Right atrium auricular region (tissue), 2 donors: ENCODE measurements around the gene IQSEC2. TPM values are rescaled to one million over a fixed set of nuclear protein-coding genes. Genes with fewer than 3 reads are reported as not detected.

Experiments
- DNase-seq: peaks from one replicate; pipeline ENCODE4 v3.0.0-alpha.2; 2019; ENCODE audit warnings: low spot score
- H3K27ac ChIP-seq, 2 donors: fragments of 200-600 bp; sonication (generic); 1 replicate in 1 of 2; 2 replicates in 1 of 2; pipeline ENCODE4 v1.5.1; 2016 to 2019
- H3K27me3 ChIP-seq, 2 donors: fragments of 200-600 bp; sonication (generic); one replicate each; pipeline versions ENCODE4 v1.5.1 to v1.6.0; 2017 to 2019
- H3K36me3 ChIP-seq: fragments of 200-600 bp; sonication (generic); one replicate; pipeline ENCODE4 v1.5.1; 2016
- H3K4me1 ChIP-seq, 2 donors: fragments of 200-600 bp; sonication (generic); one replicate each; pipeline versions ENCODE4 v1.5.1 to v1.6.0; 2017 to 2019
- H3K4me3 ChIP-seq, 2 donors: fragments of 200-600 bp; sonication (generic); 1 replicate in 1 of 2; 2 replicates in 1 of 2; pipeline ENCODE4 v1.5.1; 2017 to 2019; ENCODE audit warnings: mild to moderate bottlenecking in 1 of 2, moderate library complexity in 1 of 2
- H3K9me3 ChIP-seq, 2 donors: fragments of 200-600 bp; sonication (generic); one replicate each; pipeline ENCODE4 v1.5.1; 2019
- total RNA-seq, 2 donors: library from RNA; depleted of rRNA; stranded (reverse); fragments of >200 nt; gene quantifications; one replicate each; pipeline ENCODE4 v1.1.0, GENCODE V29; 2016
- TF ChIP-seq, protein P1 (sequence below), 2 donors: fragments of 200-600 bp; sonication (generic); IDR thresholded peaks; one replicate each; pipeline ENCODE4 v1.5.1; 2019; ENCODE audit warnings: antibody characterized with exemption in 2 of 2

IQSEC2 gene
- total RNA-seq, 2 donors from 2014 or later: 10.7 to 13.4 TPM

DNA sequence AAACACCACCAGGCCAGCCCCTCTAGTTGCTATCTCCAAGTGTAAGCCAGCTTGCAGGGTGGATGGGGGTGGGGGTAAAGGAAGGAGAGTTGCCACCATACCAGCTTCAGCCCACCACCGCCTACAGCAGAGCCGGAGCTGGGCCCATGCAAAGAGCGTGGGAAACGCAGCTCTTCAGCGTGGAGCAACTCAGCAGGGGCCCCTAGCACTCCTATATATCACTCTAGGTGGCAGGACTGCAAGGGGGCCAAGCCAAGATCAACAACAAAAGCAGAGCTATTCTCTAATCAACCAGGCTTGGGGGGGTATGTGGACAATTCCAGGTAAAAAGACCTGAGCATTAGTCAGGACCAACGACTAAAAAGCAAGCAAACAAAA lies 35.5 kb upstream of the IQSEC2 start:
- H3K27me3 ChIP-seq: peaks cover 0 to 5% of the 10 kb centered on the region in 2 donors
- H3K27ac ChIP-seq: no peak overlapping the region
- no peak for DNase-seq
- peaks cover 0 to 22% of the 10 kb centered on the region in 2 donors for H3K4me1 ChIP-seq
- no peaks in the 10 kb centered on the region for H3K36me3 ChIP-seq
- no peak overlapping the region for H3K4me3 ChIP-seq
- TF ChIP-seq, protein P1, sequence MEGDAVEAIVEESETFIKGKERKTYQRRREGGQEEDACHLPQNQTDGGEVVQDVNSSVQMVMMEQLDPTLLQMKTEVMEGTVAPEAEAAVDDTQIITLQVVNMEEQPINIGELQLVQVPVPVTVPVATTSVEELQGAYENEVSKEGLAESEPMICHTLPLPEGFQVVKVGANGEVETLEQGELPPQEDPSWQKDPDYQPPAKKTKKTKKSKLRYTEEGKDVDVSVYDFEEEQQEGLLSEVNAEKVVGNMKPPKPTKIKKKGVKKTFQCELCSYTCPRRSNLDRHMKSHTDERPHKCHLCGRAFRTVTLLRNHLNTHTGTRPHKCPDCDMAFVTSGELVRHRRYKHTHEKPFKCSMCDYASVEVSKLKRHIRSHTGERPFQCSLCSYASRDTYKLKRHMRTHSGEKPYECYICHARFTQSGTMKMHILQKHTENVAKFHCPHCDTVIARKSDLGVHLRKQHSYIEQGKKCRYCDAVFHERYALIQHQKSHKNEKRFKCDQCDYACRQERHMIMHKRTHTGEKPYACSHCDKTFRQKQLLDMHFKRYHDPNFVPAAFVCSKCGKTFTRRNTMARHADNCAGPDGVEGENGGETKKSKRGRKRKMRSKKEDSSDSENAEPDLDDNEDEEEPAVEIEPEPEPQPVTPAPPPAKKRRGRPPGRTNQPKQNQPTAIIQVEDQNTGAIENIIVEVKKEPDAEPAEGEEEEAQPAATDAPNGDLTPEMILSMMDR (IDR thresholded peaks at IDR 0.05): no peak
- H3K9me3 ChIP-seq: no peaks in the 10 kb centered on the region

DNA sequence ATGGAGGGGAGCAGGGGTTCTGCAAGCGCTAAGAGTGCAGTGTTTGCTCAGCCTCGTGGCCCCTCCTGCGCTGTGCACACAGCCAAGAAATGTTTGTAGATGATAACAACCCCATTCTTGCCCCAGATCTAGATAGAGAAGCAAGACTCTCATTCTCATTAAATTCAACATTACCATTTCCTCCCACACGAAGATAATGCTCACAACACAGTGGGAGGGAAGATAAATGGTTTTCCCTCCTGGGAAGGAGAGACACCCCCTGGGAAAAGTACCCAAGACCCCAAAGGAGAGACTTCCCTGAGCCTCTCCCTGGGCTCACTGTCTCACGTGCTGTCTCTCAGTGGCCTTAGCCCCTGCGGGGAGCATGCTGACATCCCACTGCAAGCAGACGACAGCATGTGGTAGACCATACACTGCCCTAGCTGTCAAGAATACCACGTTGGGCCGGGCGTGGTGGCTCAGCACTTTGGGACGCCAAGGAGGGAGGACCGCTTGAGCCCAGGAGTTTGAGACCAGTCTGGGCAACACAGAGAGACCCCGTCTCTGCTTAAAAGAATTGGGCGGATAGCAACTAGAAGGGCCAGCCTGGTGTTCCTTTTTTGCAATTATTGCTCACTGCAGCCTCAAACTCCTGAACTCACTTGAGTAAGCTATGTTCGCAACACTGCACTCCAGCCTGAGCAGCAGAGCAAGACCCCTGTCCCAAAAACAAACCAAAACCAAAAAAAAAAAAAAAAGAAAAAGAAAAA lies 34.9 kb upstream of the IQSEC2 start:
- TF ChIP-seq, protein P1 (IDR thresholded peaks at IDR 0.05): no peak
- DNase-seq: no peak
- H3K4me3 ChIP-seq: no peak overlapping the region
- no peak overlapping the region for H3K27ac ChIP-seq
- peaks cover 0 to 5% of the 10 kb centered on the region in 2 donors for H3K27me3 ChIP-seq
- peaks cover 0 to 22% of the 10 kb centered on the region in 2 donors for H3K4me1 ChIP-seq
- no peaks in the 10 kb centered on the region for H3K36me3 ChIP-seq
- no peaks in the 10 kb centered on the region for H3K9me3 ChIP-seq

DNA sequence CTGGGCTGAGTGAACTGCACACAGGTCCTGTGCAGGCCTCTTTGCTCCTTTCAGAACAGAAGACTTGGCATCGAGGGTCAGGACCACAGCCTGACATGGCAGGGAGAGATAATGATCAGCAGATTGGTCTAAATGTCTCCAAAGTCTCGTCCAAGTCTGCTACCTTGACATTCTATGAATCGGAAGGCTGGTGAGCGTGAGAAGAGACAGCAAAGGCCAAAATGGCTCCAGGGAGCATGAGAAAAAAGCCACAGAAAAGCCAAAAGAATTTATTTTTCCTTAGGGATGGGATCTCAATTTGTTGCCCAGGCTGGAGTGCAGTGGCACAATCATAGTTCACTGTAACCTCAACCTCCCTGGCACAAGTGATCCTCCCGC lies 32.3 kb upstream of the IQSEC2 start:
- H3K27me3 ChIP-seq: peaks cover 0 to 5% of the 10 kb centered on the region in 2 donors
- H3K27ac ChIP-seq: no peak overlapping the region
- no peaks in the 10 kb centered on the region for H3K36me3 ChIP-seq

DNA sequence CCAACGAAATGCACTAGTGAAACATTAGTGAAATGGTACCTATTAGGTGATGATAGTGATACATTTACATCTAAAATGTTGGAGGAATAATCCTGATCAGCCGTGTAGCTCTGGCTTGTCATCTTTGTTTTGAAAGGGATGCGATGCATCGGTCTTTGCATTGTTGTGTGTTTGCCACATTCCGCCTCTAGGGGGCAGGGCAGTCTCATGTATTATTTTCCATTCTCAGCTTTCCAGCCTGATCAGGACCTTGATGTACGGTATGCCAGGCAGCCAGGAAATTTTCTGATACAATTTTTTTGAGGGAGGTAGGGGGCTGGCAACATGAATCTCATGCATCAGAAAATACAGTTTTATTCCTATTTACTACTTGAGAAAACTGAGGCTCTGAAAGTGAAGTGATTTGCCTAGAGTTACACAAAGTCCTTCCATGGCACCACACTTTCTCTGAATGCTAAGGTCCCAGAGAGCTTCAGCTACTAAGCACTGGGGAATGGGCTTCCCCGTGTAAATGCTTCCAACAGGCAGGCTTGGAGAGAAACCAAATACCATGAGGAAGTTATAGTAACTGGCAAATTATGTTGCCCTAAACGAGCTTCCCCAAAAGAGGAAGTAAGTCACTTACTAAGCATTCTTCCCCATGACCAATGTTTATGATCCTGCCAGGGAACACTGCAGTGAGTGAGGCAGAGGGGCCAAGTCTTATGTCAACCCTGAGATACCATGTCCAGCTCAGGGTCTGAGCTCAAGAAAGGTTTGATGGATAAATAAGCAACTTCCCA lies 31.8 kb upstream of the IQSEC2 start:
- TF ChIP-seq, protein P1 (IDR thresholded peaks at IDR 0.05): peak; percentile 58 to 86
- Histone ChIP-seq H3K4me1 (peaks cover 0 to 9% of the 10 kb centered on the region in 2 donors), H3K9me3 (no peaks in the 10 kb centered on the region), H3K4me3 (no peak overlapping the region), H3K27me3 (no peaks in the 10 kb centered on the region), H3K27ac (no peak overlapping the region), H3K36me3 (no peaks in the 10 kb centered on the region)
- DNase-seq: peak; percentile 81

More for the DNA sequence above, 32.3 kb upstream of the IQSEC2 start:
- H3K4me1 ChIP-seq: peaks cover 0 to 9% of the 10 kb centered on the region in 2 donors
- no peak overlapping the region for H3K4me3 ChIP-seq
- TF ChIP-seq, protein P1 (IDR thresholded peaks at IDR 0.05): no peak
- H3K9me3 ChIP-seq: no peaks in the 10 kb centered on the region
- no peak for DNase-seq

DNA sequence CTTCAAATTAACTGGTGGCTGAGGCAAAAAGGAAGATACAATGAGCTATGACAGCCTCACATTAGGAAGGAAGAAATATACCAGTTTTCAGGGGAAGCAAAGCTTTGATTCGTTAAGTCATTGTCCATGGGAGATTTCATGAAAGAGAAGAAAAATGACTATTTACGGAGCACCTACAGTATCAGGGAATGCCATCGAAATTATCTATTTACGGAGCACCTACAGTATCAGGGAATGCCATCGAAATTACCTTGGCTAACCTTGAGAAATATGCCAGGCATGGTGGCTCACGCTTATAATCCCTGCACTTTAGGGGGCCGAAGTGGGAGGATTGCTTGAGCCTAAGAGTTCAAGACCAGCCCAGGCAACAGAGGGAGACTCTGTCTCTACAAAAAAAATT lies 28.5 kb upstream of the IQSEC2 start:
- TF ChIP-seq, protein P1 (IDR thresholded peaks at IDR 0.05): no peak
- no peak overlapping the region for H3K27ac ChIP-seq
- H3K36me3 ChIP-seq: no peaks in the 10 kb centered on the region
- DNase-seq: no peak
- no peaks in the 10 kb centered on the region for H3K9me3 ChIP-seq
- no peaks in the 10 kb centered on the region for H3K4me1 ChIP-seq
- no peak overlapping the region for H3K4me3 ChIP-seq
- no peaks in the 10 kb centered on the region for H3K27me3 ChIP-seq
